CD14-positive monocyte (primary cell): ENCODE measurements around the gene PPEF1. TPM values are rescaled to one million over a fixed set of nuclear protein-coding genes. Genes with fewer than 3 reads are reported as not detected.

Source experiments
- DNase-seq, 3 donors: peaks; one replicate each; pipeline ENCODE4 v3.0.0-alpha.2; 2011 to 2022
- H2AFZ ChIP-seq: 2 replicates; pipeline ENCODE4 v1.6.0; 2012; ENCODE audit warnings: mild to moderate bottlenecking, low read depth, low read length, inconsistent platforms; ENCODE audit not compliant: insufficient read depth, poor library complexity, severe bottlenecking
- H3K27ac ChIP-seq, 2 donors: 1 replicate in 1 of 2; 2 replicates in 1 of 2; pipeline ENCODE4 v1.5.1; 2012 to 2013; ENCODE audit warnings: low read length in 2 of 2, control low read depth in 1 of 2, inconsistent platforms in 1 of 2, low read depth in 1 of 2, mild to moderate bottlenecking in 1 of 2
- H3K27me3 ChIP-seq, 2 donors: one replicate each; pipeline versions ENCODE4 v1.6.0 to v1.6.1; 2011 to 2013; ENCODE audit warnings: low read length in 2 of 2; ENCODE audit not compliant: control insufficient read depth in 2 of 2, insufficient read depth in 2 of 2
- H3K36me3 ChIP-seq, 2 donors: replicated peaks in 1 of 2; 1 replicate in 1 of 2; 2 replicates in 1 of 2; pipeline versions ENCODE4 v1.5.1 to v1.6.1; 2012 to 2013; ENCODE audit warnings: low read length in 2 of 2, control low read depth in 1 of 2, inconsistent platforms in 1 of 2, mild to moderate bottlenecking in 1 of 2; ENCODE audit not compliant: insufficient read depth in 2 of 2, control insufficient read depth in 1 of 2
- H3K4me1 ChIP-seq, 2 donors: 1 replicate in 1 of 2; 2 replicates in 1 of 2; pipeline versions ENCODE4 v1.5.1 to v1.6.1; 2012 to 2013; ENCODE audit warnings: low read length in 2 of 2, control low read depth in 1 of 2, inconsistent platforms in 1 of 2, mild to moderate bottlenecking in 1 of 2, moderate library complexity in 1 of 2; ENCODE audit not compliant: insufficient read depth in 2 of 2, control insufficient read depth in 1 of 2
- H3K4me2 ChIP-seq: replicated peaks from 2 replicates; pipeline ENCODE3; 2012; ENCODE audit warnings: low read length, moderate library complexity, mild to moderate bottlenecking; ENCODE audit not compliant: poor library complexity, severe bottlenecking; ENCODE audit errors: extremely low read depth
- H3K4me3 ChIP-seq, 3 experiments: fragments of 200-600 bp in 1 of 3; sonication (generic) in 1 of 3; replicated peaks in 1 of 3; 1 replicate in 2 of 3; 2 replicates in 1 of 3; pipeline ENCODE4 v1.5.1; 2011 to 2013; ENCODE audit warnings: low read length in 3 of 3, mild to moderate bottlenecking in 3 of 3, control low read depth in 2 of 3, low read depth in 2 of 3, inconsistent platforms in 1 of 3, moderate library complexity in 1 of 3
- H3K79me2 ChIP-seq: 2 replicates; pipeline ENCODE4 v1.6.0; 2012; ENCODE audit warnings: mild to moderate bottlenecking, control low read depth, inconsistent platforms, low read length, moderate library complexity; ENCODE audit not compliant: insufficient read depth
- H3K9ac ChIP-seq: 2 replicates; pipeline ENCODE4 v1.6.0; 2017; ENCODE audit warnings: low read length, mild to moderate bottlenecking; ENCODE audit not compliant: insufficient read depth, poor library complexity, severe bottlenecking
- H3K9me3 ChIP-seq, 2 donors: replicated peaks in 1 of 2; 1 replicate in 1 of 2; 2 replicates in 1 of 2; pipeline versions ENCODE4 v1.5.1 to v1.6.1; 2012 to 2013; ENCODE audit warnings: low read length in 2 of 2, control low read depth in 1 of 2; ENCODE audit not compliant: control insufficient read depth in 1 of 2, insufficient read depth in 1 of 2
- H4K20me1 ChIP-seq: 2 replicates; pipeline ENCODE4 v1.6.0; 2012; ENCODE audit warnings: mild to moderate bottlenecking, low read length, control low read depth, moderate library complexity; ENCODE audit not compliant: insufficient read depth
- H3K27ac Mint-ChIP-seq, 7 donors: one replicate each; pipeline ENCODE4 v1.8.0; 2020; ENCODE audit warnings: mild to moderate bottlenecking in 7 of 7, mixed read lengths in 7 of 7, moderate library complexity in 6 of 7, inconsistent platforms in 2 of 7
- H3K27me3 Mint-ChIP-seq, 3 donors: one replicate each; pipeline ENCODE4 v1.8.0; 2021 to 2022; ENCODE audit warnings: low read depth in 3 of 3, mild to moderate bottlenecking in 3 of 3, mixed read lengths in 3 of 3, moderate library complexity in 3 of 3, inconsistent platforms in 1 of 3
- H3K36me3 Mint-ChIP-seq, 2 donors: one replicate each; pipeline ENCODE4 v1.8.0; 2020; ENCODE audit warnings: mixed read lengths in 2 of 2, inconsistent platforms in 1 of 2, mild to moderate bottlenecking in 1 of 2
- H3K4me1 Mint-ChIP-seq: one replicate; pipeline ENCODE4 v1.8.0; 2020; ENCODE audit warnings: mild to moderate bottlenecking, mixed read lengths
- H3K4me3 Mint-ChIP-seq, 2 donors: one replicate each; pipeline ENCODE4 v1.8.0; 2020; ENCODE audit warnings: mild to moderate bottlenecking in 2 of 2, mixed read lengths in 2 of 2, moderate library complexity in 1 of 2
- H3K9me3 Mint-ChIP-seq, 7 donors: one replicate each; pipeline ENCODE4 v1.8.0; 2020 to 2022; ENCODE audit warnings: mixed read lengths in 7 of 7, mild to moderate bottlenecking in 6 of 7, moderate library complexity in 6 of 7, inconsistent platforms in 2 of 7
- CTCF ChIP-seq: fragments of 200-600 bp; IDR thresholded peaks from one replicate; pipeline ENCODE4 v1.8.0; 2022; ENCODE audit warnings: antibody characterized with exemption, mild to moderate bottlenecking
- WGBS: methylation state at CpG from one replicate; pipeline ENCODE4 v1.1.5; 2013; ENCODE audit warnings: missing lambda C conversion rate; ENCODE audit not compliant: insufficient coverage; 5-methylcytosine and 5-hydroxymethylcytosine counted together
- intact Hi-C, 2 donors: fragments of 100-400 bp; cut with micrococcal nuclease; formaldehyde crosslinking; loops; one replicate each; pipeline versions ENCODE4 v1.15.0 to v1.15.1; 2023
- polyA plus RNA-seq, 3 donors: library from polyadenylated mRNA; depleted of rRNA in 1 of 3; unstranded in 2 of 3; stranded (reverse) in 1 of 3; fragments of 300-500 nt in 2 of 3; fragments of >200 nt in 1 of 3; fragmentation: Illumina TruSeq in 2 of 3; gene quantifications; 1 replicate in 2 of 3; 2 replicates in 1 of 3; pipeline ENCODE4 v1.2.3, GENCODE V29; 2012 to 2021

Gene PPEF1
- polyA plus RNA-seq, 3 donors = 0.26 to 0.32 TPM; not detected in 1

DNA sequence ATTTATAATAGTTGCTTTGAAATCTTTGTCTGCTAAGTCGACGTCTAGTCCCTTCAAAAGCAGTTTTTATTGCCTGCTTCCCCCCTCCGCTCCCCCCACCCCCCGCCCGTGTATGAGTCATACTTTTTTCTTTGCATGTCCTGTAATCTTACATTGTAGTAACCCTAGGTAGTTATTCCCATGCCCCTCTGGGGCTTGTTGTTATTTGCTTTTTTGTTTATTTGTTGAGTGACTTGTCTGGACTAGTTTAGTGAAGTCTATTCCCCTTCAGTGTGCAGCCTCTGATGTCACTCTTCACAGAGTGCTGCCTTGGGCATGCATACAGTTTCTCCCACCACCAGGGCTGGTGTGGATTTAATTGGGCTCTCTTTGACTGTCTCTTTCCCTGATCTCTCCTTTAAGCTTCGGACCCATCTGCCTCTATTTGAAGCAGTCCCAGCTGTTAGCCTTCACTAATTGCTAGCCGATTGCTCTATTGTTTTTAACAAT lies 86.2 kb downstream of the PPEF1 start:
- no peak for TF ChIP-seq CTCF
- no peak overlapping the region for H3K27ac Mint-ChIP-seq
- Histone ChIP-seq H3K27ac (no peak overlapping the region), H3K9me3 (no peaks in the 10 kb centered on the region), H3K4me2 (no peak overlapping the region), H3K27me3 (no peaks in the 10 kb centered on the region), H3K4me3 (no peak overlapping the region), H3K9ac (no peak overlapping the region), H2AFZ (no peak overlapping the region), H4K20me1 (no peaks in the 10 kb centered on the region), H3K36me3 (no peaks in the 10 kb centered on the region), H3K79me2 (no peaks in the 10 kb centered on the region), H3K4me1 (no peaks in the 10 kb centered on the region)
- no peak for DNase-seq
- no peaks in the 10 kb centered on the region for H3K36me3 Mint-ChIP-seq
- intact Hi-C loops = no loop called here
- H3K27me3 Mint-ChIP-seq = peaks cover 0 to 4% (median 0%) of the 10 kb centered on the region in 3 donors
- no CpG with 5 or more reads among the region's 7 CpGs for WGBS
- H3K9me3 Mint-ChIP-seq = peaks cover 0 to 2% (median 0%) of the 10 kb centered on the region in 7 donors
- peaks cover 4% of the 10 kb centered on the region for H3K4me1 Mint-ChIP-seq
- no peak overlapping the region for H3K4me3 Mint-ChIP-seq

- H3K4me2 ChIP-seq = no peak overlapping the region
- WGBS = no CpG with 5 or more reads among the region's 2 CpGs
- H3K27ac Mint-ChIP-seq = no peak overlapping the region
- no peak overlapping the region for H2AFZ ChIP-seq
- no peak for DNase-seq
- H3K9me3 ChIP-seq = no peaks in the 10 kb centered on the region
- H3K4me3 Mint-ChIP-seq = no peak overlapping the region
- peaks cover 0 to 2% (median 0%) of the 10 kb centered on the region in 3 donors for H3K27me3 Mint-ChIP-seq
- H3K4me3 ChIP-seq = no peak overlapping the region
- H3K79me2 ChIP-seq = no peaks in the 10 kb centered on the region
- H3K27me3 ChIP-seq = no peaks in the 10 kb centered on the region
- no peaks in the 10 kb centered on the region for H3K4me1 ChIP-seq
- H3K4me1 Mint-ChIP-seq = peaks cover 4% of the 10 kb centered on the region
- intact Hi-C loops = no loop called here
- no peak overlapping the region for H3K9ac ChIP-seq
- no peak overlapping the region for H3K27ac ChIP-seq
- no peak for TF ChIP-seq CTCF
- peaks cover 0 to 2% (median 0%) of the 10 kb centered on the region in 7 donors for H3K9me3 Mint-ChIP-seq
- no peaks in the 10 kb centered on the region for H3K36me3 ChIP-seq
- H4K20me1 ChIP-seq = no peaks in the 10 kb centered on the region
- no peaks in the 10 kb centered on the region for H3K36me3 Mint-ChIP-seq
Measured at GRCh38 chrX:18797141-18797540, 89.7 kb downstream of the PPEF1 start.
